Left ventricle myocardium inferior (tissue), 1 donor: Measurements from ENCODE around the gene GATA5. TPM values are rescaled to one million over a fixed set of nuclear protein-coding genes. Genes with fewer than 3 reads are reported as not detected.

Source experiments
- DNase-seq: peaks from one replicate; pipeline ENCODE4 v3.0.0-alpha.2; 2020
- H3K27ac ChIP-seq: fragments of 200-600 bp; replicated peaks from 2 replicates; pipeline ENCODE4 v1.8.0; 2021
- H3K27me3 ChIP-seq: fragments of 200-600 bp; 2 replicates; pipeline ENCODE4 v1.8.0; 2021; ENCODE audit warnings: low read depth
- H3K36me3 ChIP-seq: fragments of 200-600 bp; 2 replicates; pipeline ENCODE4 v1.8.0; 2021
- H3K4me1 ChIP-seq: fragments of 200-600 bp; 2 replicates; pipeline ENCODE4 v1.8.0; 2021
- H3K4me3 ChIP-seq: fragments of 200-600 bp; 2 replicates; pipeline ENCODE4 v1.8.0; 2021; ENCODE audit warnings: mild to moderate bottlenecking, moderate library complexity
- H3K9me3 ChIP-seq: fragments of 200-600 bp; replicated peaks from 2 replicates; pipeline ENCODE4 v1.8.0; 2021
- intact Hi-C: fragments of 100-400 bp; cut with micrococcal nuclease; formaldehyde crosslinking; loops from one replicate; pipeline ENCODE4 v1.11.0; 2022
- total RNA-seq: library from RNA; stranded (reverse); fragmentation: NEBNext Ultra II Directional; extraction: Animal tissue kit (Norgen Biotek cat#: 25700); gene quantifications from one replicate; pipeline ENCODE4 v1.2.1, GENCODE V29; 2021
- TF ChIP-seq, protein P1 (sequence below): fragments of 200-600 bp; IDR thresholded peaks from 2 replicates; pipeline ENCODE4 v1.8.0; 2021; ENCODE audit warnings: antibody characterized with exemption, mild to moderate bottlenecking, borderline replicate concordance
- donor health status: DM: no; HTN: yes; CAD: no; lungs with severe emphysema.

The GATA5 gene
- total RNA-seq, 1 donor from 2014 or later = 0.69 TPM

DNA sequence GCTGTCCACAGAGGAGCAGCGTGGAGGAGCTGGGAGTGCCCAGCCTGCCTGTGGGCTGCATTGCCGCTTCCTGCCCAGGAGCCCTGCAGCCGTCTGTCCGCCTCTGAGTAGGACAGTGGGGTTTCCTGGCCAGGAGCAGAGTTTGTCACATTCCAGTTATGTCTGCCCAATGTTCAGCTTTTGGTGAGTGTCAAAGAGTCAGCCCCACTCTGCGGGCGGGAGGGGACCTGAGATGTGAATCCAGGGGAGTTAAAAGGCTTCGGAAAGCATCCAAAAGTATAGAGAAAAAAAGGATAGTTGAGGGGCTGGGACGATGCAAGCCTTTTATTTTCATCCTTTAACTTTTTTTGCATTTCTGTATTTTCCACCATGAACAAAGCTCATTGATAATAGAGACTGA lies 7.2 kb upstream of the GATA5 start:
- Histone ChIP-seq H3K4me1 (peaks cover 38% of the 10 kb centered on the region), H3K27ac (no peak overlapping the region), H3K4me3 (no peak overlapping the region), H3K9me3 (no peaks in the 10 kb centered on the region), H3K36me3 (no peaks in the 10 kb centered on the region), H3K27me3 (peaks cover 98% of the 10 kb centered on the region)
- TF ChIP-seq, protein P1, sequence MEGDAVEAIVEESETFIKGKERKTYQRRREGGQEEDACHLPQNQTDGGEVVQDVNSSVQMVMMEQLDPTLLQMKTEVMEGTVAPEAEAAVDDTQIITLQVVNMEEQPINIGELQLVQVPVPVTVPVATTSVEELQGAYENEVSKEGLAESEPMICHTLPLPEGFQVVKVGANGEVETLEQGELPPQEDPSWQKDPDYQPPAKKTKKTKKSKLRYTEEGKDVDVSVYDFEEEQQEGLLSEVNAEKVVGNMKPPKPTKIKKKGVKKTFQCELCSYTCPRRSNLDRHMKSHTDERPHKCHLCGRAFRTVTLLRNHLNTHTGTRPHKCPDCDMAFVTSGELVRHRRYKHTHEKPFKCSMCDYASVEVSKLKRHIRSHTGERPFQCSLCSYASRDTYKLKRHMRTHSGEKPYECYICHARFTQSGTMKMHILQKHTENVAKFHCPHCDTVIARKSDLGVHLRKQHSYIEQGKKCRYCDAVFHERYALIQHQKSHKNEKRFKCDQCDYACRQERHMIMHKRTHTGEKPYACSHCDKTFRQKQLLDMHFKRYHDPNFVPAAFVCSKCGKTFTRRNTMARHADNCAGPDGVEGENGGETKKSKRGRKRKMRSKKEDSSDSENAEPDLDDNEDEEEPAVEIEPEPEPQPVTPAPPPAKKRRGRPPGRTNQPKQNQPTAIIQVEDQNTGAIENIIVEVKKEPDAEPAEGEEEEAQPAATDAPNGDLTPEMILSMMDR = no peak
- DNase-seq = no peak
- intact Hi-C loops = no loop called here

DNA sequence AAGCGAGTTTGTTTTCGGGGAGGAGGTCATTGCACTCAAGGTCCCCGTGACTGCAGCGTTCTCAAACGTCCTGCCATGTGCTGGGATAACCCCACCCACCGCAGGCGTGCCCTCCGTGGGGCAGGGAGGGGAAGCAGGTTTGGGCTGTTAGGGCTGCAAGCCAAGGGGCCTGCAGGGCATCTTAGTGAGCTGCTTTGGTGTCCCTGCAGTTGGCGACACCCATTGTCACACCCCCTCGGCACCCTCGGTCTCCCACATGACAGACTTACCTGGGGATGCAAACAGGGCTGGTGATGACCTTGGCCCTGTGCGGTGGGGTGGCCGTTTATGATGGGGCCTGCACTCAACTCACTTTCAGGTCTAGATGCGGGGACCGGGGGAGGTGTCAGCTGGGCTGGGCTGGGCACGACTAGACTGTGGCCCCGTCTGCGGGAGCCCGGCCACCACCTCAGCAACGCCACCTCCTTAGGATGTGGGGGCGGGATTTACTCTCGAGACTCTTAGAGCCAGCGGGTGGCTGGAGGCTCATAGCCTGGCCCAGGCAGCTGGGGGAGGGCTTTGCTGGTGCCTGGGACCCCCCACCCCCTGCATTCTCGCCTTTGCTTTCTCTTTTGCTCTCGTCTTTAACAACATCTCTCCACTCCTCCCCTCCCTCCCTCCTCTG lies 6.5 kb upstream of the GATA5 start:
- H3K4me1 ChIP-seq = peaks cover 31% of the 10 kb centered on the region

DNA sequence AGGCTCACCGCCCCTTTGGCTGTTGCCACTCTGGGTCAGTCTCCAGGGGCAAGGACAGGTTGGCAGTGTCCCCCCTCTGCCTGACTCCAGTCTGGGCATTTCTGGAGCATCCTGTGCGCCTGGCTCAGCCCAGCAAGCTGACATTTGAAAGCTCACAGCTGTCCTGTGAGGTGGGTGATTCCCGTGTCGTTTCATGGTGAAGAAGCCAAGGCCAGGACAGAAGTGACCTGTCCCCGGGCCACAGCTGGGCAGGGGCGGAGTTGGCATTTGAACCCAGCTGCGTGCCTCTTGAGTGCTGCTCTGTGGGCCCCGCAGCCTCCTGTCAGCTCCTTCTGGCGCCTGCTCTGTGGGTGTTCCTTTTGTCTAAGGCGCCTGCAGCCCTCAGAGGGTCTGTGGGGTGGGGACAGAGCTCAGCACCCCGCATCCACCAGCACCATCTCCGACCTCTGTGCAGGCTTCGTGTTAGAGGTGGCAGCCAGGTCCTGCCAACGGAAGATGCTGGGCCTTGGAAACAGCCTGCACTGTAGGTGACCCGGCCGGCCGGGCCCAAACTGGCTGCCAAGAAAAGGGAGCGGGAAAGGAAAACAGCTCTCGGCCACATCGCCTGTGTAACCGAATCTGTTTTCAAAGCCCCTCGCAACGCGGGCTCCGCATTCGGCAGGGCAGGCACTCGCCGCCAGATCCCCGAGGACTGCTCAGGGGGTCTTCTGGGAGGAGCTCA lies 5.8 kb upstream of the GATA5 start:
- Histone ChIP-seq H3K36me3 (no peaks in the 10 kb centered on the region), H3K4me1 (peaks cover 27% of the 10 kb centered on the region), H3K27ac (no peak overlapping the region), H3K9me3 (no peaks in the 10 kb centered on the region), H3K4me3 (no peak overlapping the region), H3K27me3 (peaks cover 95% of the 10 kb centered on the region)
- TF ChIP-seq, protein P1 = no peak
- intact Hi-C loops = no loop called here
- DNase-seq = no peak

More for the DNA sequence above, 6.5 kb upstream of the GATA5 start:
- TF ChIP-seq, protein P1 = no peak
- intact Hi-C loops = no loop called here
- Histone ChIP-seq H3K27me3 (peaks cover 98% of the 10 kb centered on the region), H3K9me3 (no peaks in the 10 kb centered on the region), H3K36me3 (no peaks in the 10 kb centered on the region), H3K4me3 (peak overlapping the region; percentile 4), H3K27ac (no peak overlapping the region)
- no peak for DNase-seq

DNA sequence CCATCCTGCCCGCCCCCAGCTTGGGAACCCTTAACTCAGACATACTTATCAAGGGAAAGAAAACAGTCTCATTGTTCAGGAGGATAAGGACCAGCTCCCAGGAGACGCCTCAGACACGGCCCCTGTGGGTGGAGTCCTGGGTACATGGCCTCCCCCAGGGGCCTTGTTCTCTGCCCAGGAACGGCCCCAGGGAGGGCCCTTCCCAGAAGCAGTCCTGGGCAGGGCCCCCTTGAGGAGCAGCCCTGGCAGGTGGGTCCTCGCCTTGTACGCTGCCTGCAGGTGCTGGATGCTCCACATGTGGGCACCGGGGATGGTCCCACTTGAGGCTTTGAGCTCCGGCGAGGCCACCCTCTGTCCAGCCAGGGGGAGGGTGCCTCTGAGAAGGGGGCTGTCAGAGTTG lies 4.5 kb upstream of the GATA5 start:
- Histone ChIP-seq H3K27ac (no peak overlapping the region), H3K4me1 (peaks cover 32% of the 10 kb centered on the region), H3K27me3 (peaks cover 95% of the 10 kb centered on the region), H3K9me3 (no peaks in the 10 kb centered on the region), H3K4me3 (no peak overlapping the region), H3K36me3 (no peaks in the 10 kb centered on the region)
- TF ChIP-seq, protein P1 = no peak
- intact Hi-C loops = no loop called here
- DNase-seq = no peak

DNA sequence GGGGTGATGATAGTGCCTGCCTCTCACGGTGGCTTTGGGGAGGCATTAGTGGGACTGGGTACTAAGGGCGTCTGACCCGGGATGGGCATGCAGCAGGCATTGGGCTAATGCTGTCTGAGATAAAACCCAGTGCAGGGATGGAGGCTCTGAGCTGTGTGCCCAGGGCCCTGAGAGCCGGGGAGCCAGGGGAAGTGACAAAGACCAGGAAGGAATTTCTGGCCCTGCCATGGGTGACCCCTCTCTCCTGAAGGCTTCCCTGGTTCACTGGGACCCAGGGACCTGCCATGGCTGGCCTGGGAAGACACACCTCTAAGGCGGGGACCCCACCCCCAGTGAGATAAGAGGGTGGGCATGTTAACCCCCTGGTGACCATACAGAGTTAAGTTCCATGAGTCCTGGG lies 3.9 kb upstream of the GATA5 start:
- DNase-seq = no peak
- no peaks in the 10 kb centered on the region for H3K36me3 ChIP-seq
- H3K27me3 ChIP-seq = peaks cover 95% of the 10 kb centered on the region
- H3K27ac ChIP-seq = no peak overlapping the region
- TF ChIP-seq, protein P1 = no peak
- no peaks in the 10 kb centered on the region for H3K9me3 ChIP-seq
- intact Hi-C loops = no loop called here
- peaks cover 32% of the 10 kb centered on the region for H3K4me1 ChIP-seq
- no peak overlapping the region for H3K4me3 ChIP-seq
